Ascending aorta (tissue), 2 donors: ENCODE results near the gene TSPAN5. TPM values are rescaled to one million over a fixed set of nuclear protein-coding genes. Genes with fewer than 3 reads are reported as not detected.

Experiments used
- DNase-seq, 2 donors: peaks; one replicate each; pipeline ENCODE4 v3.0.0-alpha.2; 2019; ENCODE audit warnings: low spot score in 2 of 2
- H3K27ac ChIP-seq, 2 donors: fragments of 200-600 bp; sonication (generic); one replicate each; pipeline ENCODE4 v1.5.1; 2016 to 2017; ENCODE audit warnings: mild to moderate bottlenecking in 1 of 2
- H3K27me3 ChIP-seq: fragments of 200-600 bp; sonication (generic); one replicate; pipeline ENCODE4 v1.5.1; 2017
- H3K36me3 ChIP-seq, 2 donors: fragments of 200-600 bp; sonication (generic); one replicate each; pipeline ENCODE4 v1.5.1; 2016
- H3K4me1 ChIP-seq, 2 donors: fragments of 200-600 bp; sonication (generic); one replicate each; pipeline ENCODE4 v1.5.1; 2016 to 2017; ENCODE audit warnings: mild to moderate bottlenecking in 1 of 2
- H3K4me3 ChIP-seq, 2 donors: fragments of 200-600 bp; sonication (generic); one replicate each; pipeline ENCODE4 v1.5.1; 2016 to 2017; ENCODE audit warnings: mild to moderate bottlenecking in 1 of 2
- H3K9me3 ChIP-seq, 2 donors: fragments of 200-600 bp; sonication (generic); one replicate each; pipeline ENCODE4 v1.5.1; 2016
- CTCF ChIP-seq, 3 experiments: fragments of 200-600 bp in 2 of 3; fragments of 450-650 bp in 1 of 3; sonication (generic) in 2 of 3; IDR thresholded peaks; one replicate each; pipeline ENCODE4 v1.5.1; 2016 to 2019; ENCODE audit warnings: antibody characterized with exemption in 3 of 3, mild to moderate bottlenecking in 1 of 3, moderate library complexity in 1 of 3
- intact Hi-C: fragments of 100-400 bp; cut with DNase I; formaldehyde crosslinking; loops from one replicate; pipeline ENCODE4 v1.15.1; 2023
- total RNA-seq: library from RNA; depleted of rRNA; stranded (reverse); fragments of >200 nt; gene quantifications from one replicate; pipeline ENCODE4 v1.1.0, GENCODE V29; 2016

The TSPAN5 gene
- total RNA-seq, 1 donor from 2014 or later: 5.2 TPM

- H3K27me3 ChIP-seq: no peaks in the 10 kb centered on the region
- no peak overlapping the region for H3K4me3 ChIP-seq
- no peaks in the 10 kb centered on the region for H3K36me3 ChIP-seq
- intact Hi-C loops: no loop called here
- no peaks in the 10 kb centered on the region for H3K4me1 ChIP-seq
- no peak overlapping the region for H3K27ac ChIP-seq
- TF ChIP-seq CTCF (IDR thresholded peaks at IDR 0.05): no peak
- DNase-seq: no peak
- H3K9me3 ChIP-seq: no peaks in the 10 kb centered on the region
Measured at GRCh38 chr4:98510340-98510739, 148.1 kb downstream of the TSPAN5 start.

GRCh38 chr4:98509721-98510120 is 148.7 kb downstream of the TSPAN5 start:
- Histone ChIP-seq H3K27me3 (no peaks in the 10 kb centered on the region), H3K27ac (no peak overlapping the region), H3K4me1 (no peaks in the 10 kb centered on the region), H3K36me3 (no peaks in the 10 kb centered on the region), H3K4me3 (no peak overlapping the region), H3K9me3 (no peaks in the 10 kb centered on the region)
- DNase-seq: no peak
- no peak for TF ChIP-seq CTCF (IDR thresholded peaks at IDR 0.05)
- intact Hi-C loops: no loop called here

- TF ChIP-seq CTCF (IDR thresholded peaks at IDR 0.05): no peak
- no peak for DNase-seq
- Histone ChIP-seq H3K4me3 (no peak overlapping the region), H3K9me3 (no peaks in the 10 kb centered on the region), H3K27me3 (no peaks in the 10 kb centered on the region), H3K27ac (no peak overlapping the region), H3K36me3 (no peaks in the 10 kb centered on the region), H3K4me1 (no peaks in the 10 kb centered on the region)
- intact Hi-C loops: no loop called here
Measured at GRCh38 chr4:98508829-98509598, 149.4 kb downstream of the TSPAN5 start.

- no peaks in the 10 kb centered on the region for H3K4me1 ChIP-seq
- TF ChIP-seq CTCF (IDR thresholded peaks at IDR 0.05): no peak
- H3K27ac ChIP-seq: no peak overlapping the region
- H3K27me3 ChIP-seq: no peaks in the 10 kb centered on the region
- no peak overlapping the region for H3K4me3 ChIP-seq
- DNase-seq: no peak
- H3K36me3 ChIP-seq: no peaks in the 10 kb centered on the region
- H3K9me3 ChIP-seq: no peaks in the 10 kb centered on the region
- intact Hi-C loops: no loop called here
Measured at GRCh38 chr4:98508248-98508647, 150.2 kb downstream of the TSPAN5 start.

GRCh38 chr4:98507299-98507698 is 151.1 kb downstream of the TSPAN5 start:
- no peak for TF ChIP-seq CTCF (IDR thresholded peaks at IDR 0.05)
- H3K27ac ChIP-seq: no peak overlapping the region
- no peaks in the 10 kb centered on the region for H3K4me1 ChIP-seq
- H3K27me3 ChIP-seq: no peaks in the 10 kb centered on the region
- intact Hi-C loops: no loop called here
- H3K36me3 ChIP-seq: no peaks in the 10 kb centered on the region
- H3K4me3 ChIP-seq: no peak overlapping the region
- no peaks in the 10 kb centered on the region for H3K9me3 ChIP-seq
- no peak for DNase-seq
